ENCODE results near the gene TULP4. TPM values are rescaled to one million over a fixed set of nuclear protein-coding genes. Genes with fewer than 3 reads are reported as not detected.

Gene TULP4
- total and polyA plus RNA-seq, 4 donors, result 30.9 to 403 (median 84.8) TPM

- Histone ChIP-seq H3K4me1 (ENCODE audit: control insufficient read depth, insufficient read depth, low read length) (peaks cover 13% of the 10 kb centered on the region), H3K4me3 (ENCODE audit: low read depth, low read length) (no peak overlapping the region), H3K27me3 (ENCODE audit: control insufficient read depth, insufficient read depth, low read length) (no peaks in the 10 kb centered on the region), H3K36me3 (ENCODE audit: control insufficient read depth, insufficient read depth, low read length) (no peaks in the 10 kb centered on the region), H3K27ac (ENCODE audit: low read depth, low read length) (no peak overlapping the region), H3K9me3 (ENCODE audit: control insufficient read depth, insufficient read depth, low read length) (no peaks in the 10 kb centered on the region)
- WGBS (ENCODE audit: insufficient coverage), result 100% methylated on average over 1 of the region's 2 CpGs
- DNase-seq (ENCODE audit: low read depth in 4 of 6, low spot score in 6 of 6), result no peak
Measured at GRCh38 chr6:158381214-158381613, 68.9 kb downstream of the TULP4 start.

DNA sequence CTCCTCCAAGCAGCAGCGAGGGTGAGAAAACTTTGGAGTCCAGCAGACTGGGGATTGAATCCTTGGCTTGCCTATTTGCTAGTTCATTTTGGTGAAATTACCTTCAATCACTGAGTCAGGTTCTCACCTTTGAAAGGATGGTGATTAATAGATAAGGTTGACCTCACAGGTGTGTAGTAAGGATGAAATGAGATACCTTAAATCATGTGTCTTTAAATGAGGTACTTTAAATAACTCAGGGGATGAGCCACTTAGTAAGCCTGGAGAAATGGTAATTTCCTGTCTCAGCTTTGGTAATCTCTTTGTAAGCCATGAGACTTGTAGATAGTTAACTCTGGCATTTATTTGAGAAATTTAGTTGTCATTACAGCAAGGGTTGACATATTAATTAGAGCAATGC, 70.2 kb downstream of the TULP4 start:
- H3K27ac ChIP-seq (ENCODE audit: low read depth, low read length), result no peak overlapping the region
- 89% methylated on average over 1 of the region's 1 CpG for WGBS (ENCODE audit: insufficient coverage)
- no peak for DNase-seq (ENCODE audit: low read depth in 4 of 6, low spot score in 6 of 6)

DNA sequence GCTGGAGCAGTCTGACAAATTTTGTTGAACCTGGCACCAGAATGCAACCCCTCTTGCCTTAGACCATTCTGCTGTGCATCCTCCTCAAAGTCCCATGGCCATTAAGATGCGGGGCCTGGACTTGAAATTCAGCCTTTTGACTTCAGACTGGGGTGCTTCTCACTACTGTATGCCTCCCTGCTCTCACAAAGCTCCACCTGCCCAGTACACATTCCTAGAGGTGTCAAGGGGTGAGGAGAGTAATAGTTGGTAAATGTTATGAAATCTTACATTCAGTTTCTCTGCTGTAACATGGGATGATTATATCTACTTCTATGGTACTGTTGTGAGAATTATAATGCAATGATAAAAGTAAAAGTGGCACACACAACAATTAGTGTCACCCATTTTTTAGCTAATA, 70.8 kb downstream of the TULP4 start:
- Histone ChIP-seq H3K4me1 (ENCODE audit: control insufficient read depth, insufficient read depth, low read length) (peaks cover 2% of the 10 kb centered on the region), H3K9me3 (ENCODE audit: control insufficient read depth, insufficient read depth, low read length) (no peaks in the 10 kb centered on the region), H3K36me3 (ENCODE audit: control insufficient read depth, insufficient read depth, low read length) (no peaks in the 10 kb centered on the region), H3K27me3 (ENCODE audit: control insufficient read depth, insufficient read depth, low read length) (no peaks in the 10 kb centered on the region), H3K4me3 (ENCODE audit: low read depth, low read length) (no peak overlapping the region), H3K27ac (ENCODE audit: low read depth, low read length) (no peak overlapping the region)
- 100% methylated on average over 1 of the region's 1 CpG for WGBS (ENCODE audit: insufficient coverage)
- DNase-seq (ENCODE audit: low read depth in 4 of 6, low spot score in 6 of 6), result no peak

More for the DNA sequence above, 70.2 kb downstream of the TULP4 start:
- H3K4me3 ChIP-seq (ENCODE audit: low read depth, low read length), result no peak overlapping the region
- no peaks in the 10 kb centered on the region for H3K9me3 ChIP-seq (ENCODE audit: control insufficient read depth, insufficient read depth, low read length)
- H3K27me3 ChIP-seq (ENCODE audit: control insufficient read depth, insufficient read depth, low read length), result no peaks in the 10 kb centered on the region
- no peaks in the 10 kb centered on the region for H3K36me3 ChIP-seq (ENCODE audit: control insufficient read depth, insufficient read depth, low read length)
- H3K4me1 ChIP-seq (ENCODE audit: control insufficient read depth, insufficient read depth, low read length), result peaks cover 7% of the 10 kb centered on the region

GRCh38 chr6:158383542-158383941, 71.3 kb downstream of the TULP4 start:
- Histone ChIP-seq H3K9me3 (ENCODE audit: control insufficient read depth, insufficient read depth, low read length) (no peaks in the 10 kb centered on the region), H3K27me3 (ENCODE audit: control insufficient read depth, insufficient read depth, low read length) (no peaks in the 10 kb centered on the region), H3K36me3 (ENCODE audit: control insufficient read depth, insufficient read depth, low read length) (no peaks in the 10 kb centered on the region), H3K27ac (ENCODE audit: low read depth, low read length) (no peak overlapping the region), H3K4me1 (ENCODE audit: control insufficient read depth, insufficient read depth, low read length) (peaks cover 2% of the 10 kb centered on the region), H3K4me3 (ENCODE audit: low read depth, low read length) (no peak overlapping the region)
- no peak for DNase-seq (ENCODE audit: low read depth in 4 of 6, low spot score in 6 of 6)
- 57% methylated on average over 3 of the region's 3 CpGs for WGBS (ENCODE audit: insufficient coverage)

DNA sequence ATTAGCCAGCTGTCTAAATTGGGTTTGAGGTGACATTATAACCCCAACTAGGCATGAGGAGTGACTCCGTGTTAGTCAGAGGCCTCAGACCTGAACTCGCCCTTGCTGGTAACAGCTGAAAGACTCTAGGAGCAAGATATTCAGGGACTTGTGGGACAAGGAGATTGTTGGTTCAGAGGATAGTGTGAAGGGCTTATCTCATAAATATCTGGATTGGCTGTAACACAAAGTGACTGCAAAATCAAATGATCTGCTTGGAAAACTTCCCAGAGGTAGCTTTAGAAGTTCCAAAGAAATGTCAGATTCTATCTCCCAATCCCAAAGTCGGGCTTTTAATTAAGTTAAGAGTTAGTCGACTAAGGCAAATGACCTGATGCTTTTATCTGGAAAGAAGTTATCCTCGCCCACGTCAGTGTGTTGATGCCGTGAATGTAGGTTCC, 72.4 kb downstream of the TULP4 start:
- peak in 1 of 6 donors; percentile 41 for DNase-seq (ENCODE audit: low read depth in 4 of 6, low spot score in 6 of 6)
- WGBS (ENCODE audit: insufficient coverage), result 100% methylated on average over 2 of the region's 7 CpGs
- no peaks in the 10 kb centered on the region for H3K27me3 ChIP-seq (ENCODE audit: control insufficient read depth, insufficient read depth, low read length)
- H3K36me3 ChIP-seq (ENCODE audit: control insufficient read depth, insufficient read depth, low read length), result no peaks in the 10 kb centered on the region
- no peaks in the 10 kb centered on the region for H3K9me3 ChIP-seq (ENCODE audit: control insufficient read depth, insufficient read depth, low read length)
- H3K4me1 ChIP-seq (ENCODE audit: control insufficient read depth, insufficient read depth, low read length), result peaks cover 2% of the 10 kb centered on the region
- H3K27ac ChIP-seq (ENCODE audit: low read depth, low read length), result no peak overlapping the region
- no peak overlapping the region for H3K4me3 ChIP-seq (ENCODE audit: low read depth, low read length)

- H3K4me1 ChIP-seq (ENCODE audit: control insufficient read depth, insufficient read depth, low read length), result peaks cover 2% of the 10 kb centered on the region
- no peak overlapping the region for H3K27ac ChIP-seq (ENCODE audit: low read depth, low read length)
- no peak for DNase-seq (ENCODE audit: low read depth in 4 of 6, low spot score in 6 of 6)
- H3K36me3 ChIP-seq (ENCODE audit: control insufficient read depth, insufficient read depth, low read length), result no peaks in the 10 kb centered on the region
- H3K4me3 ChIP-seq (ENCODE audit: low read depth, low read length), result no peak overlapping the region
- WGBS (ENCODE audit: insufficient coverage), result no CpG with 5 or more reads among the region's 3 CpGs
- H3K27me3 ChIP-seq (ENCODE audit: control insufficient read depth, insufficient read depth, low read length), result no peaks in the 10 kb centered on the region
- no peaks in the 10 kb centered on the region for H3K9me3 ChIP-seq (ENCODE audit: control insufficient read depth, insufficient read depth, low read length)
Measured at GRCh38 chr6:158387036-158387435, 74.8 kb downstream of the TULP4 start.

DNA sequence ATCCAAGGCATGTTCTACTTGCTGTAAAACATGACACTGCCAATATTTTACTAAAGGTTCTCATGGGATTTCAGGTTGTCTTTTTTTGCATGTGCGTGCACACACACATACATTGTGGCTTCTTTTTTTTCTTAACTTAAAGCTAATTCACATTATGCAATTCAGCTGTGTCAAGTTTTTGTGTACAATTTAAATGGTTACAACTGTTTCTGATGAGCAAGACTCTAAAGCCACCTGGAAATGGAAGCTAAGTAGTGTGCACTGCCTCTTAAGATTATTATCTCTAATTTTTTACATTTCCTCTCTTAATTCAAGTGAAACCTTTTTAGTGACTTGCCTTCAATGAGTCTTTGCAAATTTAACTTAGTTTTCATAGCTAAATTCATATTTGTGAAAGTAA, 75.3 kb downstream of the TULP4 start:
- Histone ChIP-seq H3K9me3 (ENCODE audit: control insufficient read depth, insufficient read depth, low read length) (peaks cover 2% of the 10 kb centered on the region), H3K4me1 (ENCODE audit: control insufficient read depth, insufficient read depth, low read length) (peaks cover 2% of the 10 kb centered on the region), H3K27ac (ENCODE audit: low read depth, low read length) (no peak overlapping the region), H3K4me3 (ENCODE audit: low read depth, low read length) (no peak overlapping the region), H3K27me3 (ENCODE audit: control insufficient read depth, insufficient read depth, low read length) (no peaks in the 10 kb centered on the region), H3K36me3 (ENCODE audit: control insufficient read depth, insufficient read depth, low read length) (no peaks in the 10 kb centered on the region)
- DNase-seq (ENCODE audit: low read depth in 4 of 6, low spot score in 6 of 6), result no peak
- WGBS (ENCODE audit: insufficient coverage), result no CpG with 5 or more reads among the region's 1 CpG

DNA sequence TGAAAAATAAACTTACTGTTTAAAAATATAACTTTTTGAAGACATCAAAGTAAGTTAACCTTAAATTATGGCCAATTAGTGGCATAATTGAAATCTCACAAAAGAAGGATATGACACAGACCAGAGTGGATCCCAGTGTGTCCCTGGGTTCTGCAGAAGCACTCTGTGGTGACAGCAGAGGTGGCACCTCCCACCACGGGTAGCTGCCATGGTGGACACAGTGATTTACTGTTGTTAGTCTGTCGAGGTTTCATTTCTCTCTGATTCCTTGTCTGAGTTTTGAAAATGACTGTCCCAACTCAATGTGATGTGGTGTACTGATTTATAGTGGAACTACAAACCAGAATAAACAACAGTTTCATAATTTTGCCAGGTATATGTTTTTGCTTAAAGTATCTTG, 76.5 kb downstream of the TULP4 start:
- peaks cover 4% of the 10 kb centered on the region for H3K9me3 ChIP-seq (ENCODE audit: control insufficient read depth, insufficient read depth, low read length)
- H3K4me1 ChIP-seq (ENCODE audit: control insufficient read depth, insufficient read depth, low read length), result no peaks in the 10 kb centered on the region
- WGBS (ENCODE audit: insufficient coverage), result no CpG with 5 or more reads among the region's 2 CpGs
- no peaks in the 10 kb centered on the region for H3K36me3 ChIP-seq (ENCODE audit: control insufficient read depth, insufficient read depth, low read length)
- H3K27ac ChIP-seq (ENCODE audit: low read depth, low read length), result no peak overlapping the region
- DNase-seq (ENCODE audit: low read depth in 4 of 6, low spot score in 6 of 6), result no peak
- no peak overlapping the region for H3K4me3 ChIP-seq (ENCODE audit: low read depth, low read length)
- H3K27me3 ChIP-seq (ENCODE audit: control insufficient read depth, insufficient read depth, low read length), result no peaks in the 10 kb centered on the region

GRCh38 chr6:158389193-158389919, 77.1 kb downstream of the TULP4 start:
- 80% methylated on average over 1 of the region's 3 CpGs for WGBS (ENCODE audit: insufficient coverage)
- DNase-seq (ENCODE audit: low read depth in 4 of 6, low spot score in 6 of 6), result no peak
- no peak overlapping the region for H3K27ac ChIP-seq (ENCODE audit: low read depth, low read length)
- no peak overlapping the region for H3K4me3 ChIP-seq (ENCODE audit: low read depth, low read length)
- H3K4me1 ChIP-seq (ENCODE audit: control insufficient read depth, insufficient read depth, low read length), result no peaks in the 10 kb centered on the region
- H3K36me3 ChIP-seq (ENCODE audit: control insufficient read depth, insufficient read depth, low read length), result no peaks in the 10 kb centered on the region
- no peaks in the 10 kb centered on the region for H3K27me3 ChIP-seq (ENCODE audit: control insufficient read depth, insufficient read depth, low read length)
- peaks cover 5% of the 10 kb centered on the region for H3K9me3 ChIP-seq (ENCODE audit: control insufficient read depth, insufficient read depth, low read length)

DNA sequence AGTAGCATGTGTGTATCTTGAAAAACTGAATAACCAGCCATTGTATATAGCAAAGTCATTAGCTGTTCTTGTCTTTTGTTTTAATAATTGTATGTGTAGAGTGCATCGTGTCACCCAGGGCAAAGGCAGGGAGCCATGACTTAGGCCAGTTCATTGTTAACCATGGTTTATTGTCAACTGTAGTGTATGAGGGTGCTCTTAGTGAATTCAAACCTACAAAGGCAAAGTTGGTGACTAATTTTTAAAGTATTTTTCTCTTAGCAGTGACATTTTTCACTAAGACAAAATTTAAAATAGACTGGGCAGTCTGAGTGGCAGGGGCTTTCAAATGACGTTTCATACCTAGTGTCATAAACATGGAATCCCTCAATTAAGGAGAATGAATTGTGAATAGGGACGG, 79.0 kb downstream of the TULP4 start:
- Histone ChIP-seq H3K27ac (ENCODE audit: low read depth, low read length) (no peak overlapping the region), H3K27me3 (ENCODE audit: control insufficient read depth, insufficient read depth, low read length) (no peaks in the 10 kb centered on the region), H3K36me3 (ENCODE audit: control insufficient read depth, insufficient read depth, low read length) (no peaks in the 10 kb centered on the region), H3K4me3 (ENCODE audit: low read depth, low read length) (no peak overlapping the region), H3K4me1 (ENCODE audit: control insufficient read depth, insufficient read depth, low read length) (no peaks in the 10 kb centered on the region), H3K9me3 (ENCODE audit: control insufficient read depth, insufficient read depth, low read length) (peaks cover 5% of the 10 kb centered on the region)
- no CpG with 5 or more reads among the region's 3 CpGs for WGBS (ENCODE audit: insufficient coverage)
- DNase-seq (ENCODE audit: low read depth in 4 of 6, low spot score in 6 of 6), result no peak

Measured in spinal cord (tissue), 10 donors.